Stimulated activated CD8-positive, alpha-beta memory T cell treated with anti-CD3 and anti-CD28 coated beads, Interleukin-15, amount 100 ng/mL, for 4 hours (primary cell): Measurements from ENCODE around the gene FGFRL1.
"Not testable (repeated sequence)": the region's sequence is repeated elsewhere in the genome, so short reads cannot be mapped to it uniquely, and the experiment has no call there.

Experiments
- DNase-seq, 2 donors: peaks; one replicate each; pipeline ENCODE4 v3.0.0-alpha.2; 2020; ENCODE audit warnings: low read depth in 2 of 2

Gene FGFRL1

GRCh38 chr4:973431-974397 is 37.7 kb upstream of the FGFRL1 start, which contains the start of gene DGKQ:
Gene DGKQ (minus strand): TSS chr4:973569. CDS start chr4:973482, 87 bp downstream.
- DNase-seq = peak; percentile 71 to 88

GRCh38 chr4:974668-975067 is 36.8 kb upstream of the FGFRL1 start:
- no peak for DNase-seq

- not testable (repeated sequence) for DNase-seq
Measured at GRCh38 chr4:976016-976415, 35.4 kb upstream of the FGFRL1 start.

DNA sequence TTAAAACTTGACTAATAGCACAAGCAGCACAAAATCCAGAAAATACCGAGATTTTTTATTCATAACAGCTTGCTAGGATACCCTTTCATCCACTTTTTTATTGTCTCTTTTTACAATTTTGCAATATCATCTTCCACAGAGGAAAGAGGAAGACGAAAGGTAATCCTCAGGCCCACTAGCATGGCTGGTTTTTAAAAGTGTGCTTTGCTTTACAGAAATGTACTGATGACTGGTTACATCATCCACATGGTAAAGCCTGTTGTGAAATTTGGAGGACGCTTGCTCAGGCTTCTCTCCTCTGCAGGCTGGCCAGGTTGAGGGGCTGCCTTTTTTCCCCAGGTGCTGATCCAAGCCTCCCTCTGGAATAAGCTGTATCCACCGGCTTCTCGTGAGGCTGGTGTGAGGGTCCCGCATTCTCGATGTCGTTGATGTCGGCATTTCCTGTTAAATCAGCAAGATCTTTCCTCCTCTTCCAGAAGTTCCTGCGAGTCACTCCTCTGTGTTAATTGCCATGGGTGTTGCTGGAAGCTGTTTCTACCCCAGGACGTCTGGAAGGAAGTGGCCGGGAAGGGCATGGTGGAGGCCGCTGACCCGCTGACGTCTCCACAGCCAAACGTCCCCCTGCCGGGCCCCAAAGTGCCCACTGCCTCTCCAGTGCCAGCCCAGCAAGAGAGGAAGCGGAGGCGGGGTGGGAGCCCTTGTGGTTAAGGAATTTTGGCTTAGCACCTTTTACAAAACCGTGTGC is 32.3 kb upstream of the FGFRL1 start:
- DNase-seq = no peak

DNA sequence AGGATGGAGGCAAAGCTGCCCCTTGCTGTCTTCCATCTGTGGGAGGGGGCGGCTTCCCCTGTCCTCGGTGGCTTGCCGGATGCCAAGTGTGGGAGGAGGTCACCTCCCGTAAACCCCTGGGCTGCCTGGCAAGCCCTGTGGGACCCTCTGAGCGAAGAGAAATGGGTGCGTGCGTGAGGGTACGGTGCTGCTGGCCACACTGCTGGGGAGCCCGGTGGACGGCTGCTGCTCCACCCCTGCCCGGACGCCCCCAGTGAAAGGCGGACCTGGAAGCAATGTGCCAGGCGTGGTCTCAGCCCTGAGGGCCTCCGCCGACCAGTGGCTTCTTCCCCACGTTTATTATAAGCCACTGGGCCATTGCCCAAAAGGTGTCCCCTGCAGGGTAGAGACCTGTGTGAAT is 29.1 kb upstream of the FGFRL1 start:
- no peak for DNase-seq

GRCh38 chr4:982814-983213 is 28.6 kb upstream of the FGFRL1 start:
- no peak for DNase-seq

- no peak for DNase-seq
Measured at GRCh38 chr4:984336-985054, 26.9 kb upstream of the FGFRL1 start.

DNA sequence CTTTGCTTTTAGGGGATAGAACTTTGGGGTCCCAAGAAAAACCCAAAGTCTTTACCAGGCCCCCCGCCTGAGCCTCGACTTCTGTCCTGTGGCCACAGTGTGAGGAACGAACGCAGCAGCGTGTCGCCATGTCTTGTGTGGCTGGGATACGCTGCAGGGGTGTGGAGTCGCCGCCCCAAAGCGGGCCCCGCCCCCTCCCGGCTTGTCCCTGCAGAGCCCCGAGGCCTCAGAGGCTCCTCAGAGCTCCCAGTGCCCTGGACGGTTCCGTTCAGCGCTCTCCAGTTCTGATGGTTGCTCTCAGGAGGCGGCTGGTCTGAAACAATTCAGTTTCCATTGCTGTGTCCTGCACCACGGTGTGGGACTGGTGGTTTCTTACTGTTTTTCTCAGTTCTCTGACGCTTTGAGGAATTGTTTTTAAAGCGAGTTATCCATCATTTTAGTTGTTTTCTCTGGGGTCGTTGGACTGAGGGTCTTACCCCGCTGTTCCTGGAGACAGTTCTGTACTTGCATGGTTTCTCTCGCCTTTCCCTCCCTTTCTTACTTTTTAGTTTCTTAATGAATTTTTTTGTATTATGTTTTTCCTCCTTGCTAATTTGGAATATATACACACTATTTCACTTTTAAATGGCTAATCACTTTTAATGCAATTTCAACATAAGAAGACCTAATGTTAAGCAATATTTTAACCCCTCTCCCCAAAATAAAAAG is 26.1 kb upstream of the FGFRL1 start:
- peak; percentile 35 to 41 for DNase-seq

- no peak for DNase-seq
Measured at GRCh38 chr4:986428-986878, 25.0 kb upstream of the FGFRL1 start.

GRCh38 chr4:986879-987623 is 24.4 kb upstream of the FGFRL1 start, which contains the start of gene IDUA:
Gene IDUA (plus strand): TSS chr4:987044. CDS start chr4:987085, 41 bp downstream.
- DNase-seq = peak; percentile 81 to 85

GRCh38 chr4:987624-988513 is 23.6 kb upstream of the FGFRL1 start:
- no peak for DNase-seq

DNA sequence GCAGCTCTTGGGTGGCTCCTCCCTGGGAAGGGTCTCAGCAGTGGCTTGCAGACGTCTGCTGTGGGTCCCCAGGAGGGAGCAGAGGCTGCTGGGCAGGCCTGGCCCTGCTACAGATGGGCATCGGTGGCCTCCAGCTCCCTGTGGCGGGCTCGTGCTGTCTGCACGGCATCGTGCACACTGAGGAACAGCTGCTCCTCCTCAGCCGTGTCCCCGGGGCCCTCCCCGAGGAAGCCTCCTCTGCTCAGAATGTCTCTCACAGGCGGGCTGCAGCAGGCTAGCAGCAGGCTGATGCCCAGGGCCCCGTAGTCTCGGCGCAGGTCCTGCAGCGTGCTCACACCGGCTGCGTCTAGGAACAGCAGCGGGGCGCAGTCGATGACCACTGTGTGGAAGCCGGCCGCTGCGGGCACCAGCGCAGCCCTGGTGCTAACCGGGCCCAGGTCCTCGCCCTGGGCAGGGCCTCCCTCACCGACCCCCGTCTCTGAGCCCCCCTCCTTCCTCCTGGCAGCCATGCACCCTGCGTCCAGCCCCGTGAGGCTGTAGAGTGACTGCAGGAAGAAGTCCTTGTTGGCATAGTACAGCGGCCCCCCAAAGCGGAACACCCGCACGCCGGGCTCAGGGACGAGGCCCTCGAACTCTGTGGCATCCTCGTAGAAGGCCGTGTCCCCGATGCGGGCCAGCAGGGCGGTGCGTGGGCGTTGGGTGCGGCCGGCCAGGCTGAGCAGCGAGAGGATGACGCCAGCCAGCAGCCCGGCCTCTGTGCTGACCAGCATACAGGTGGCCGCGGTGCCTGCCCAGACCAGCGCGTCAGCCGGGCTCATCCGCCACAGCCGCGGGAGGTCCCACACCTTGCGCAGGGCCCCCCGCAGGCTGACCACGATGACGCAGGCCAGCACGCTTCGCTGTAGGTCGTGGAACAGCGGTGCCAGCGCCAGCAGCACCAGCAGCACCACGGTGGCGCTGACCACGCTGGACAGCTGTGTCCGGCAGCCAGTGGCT is 22.4 kb upstream of the FGFRL1 start:
- DNase-seq = no peak

DNA sequence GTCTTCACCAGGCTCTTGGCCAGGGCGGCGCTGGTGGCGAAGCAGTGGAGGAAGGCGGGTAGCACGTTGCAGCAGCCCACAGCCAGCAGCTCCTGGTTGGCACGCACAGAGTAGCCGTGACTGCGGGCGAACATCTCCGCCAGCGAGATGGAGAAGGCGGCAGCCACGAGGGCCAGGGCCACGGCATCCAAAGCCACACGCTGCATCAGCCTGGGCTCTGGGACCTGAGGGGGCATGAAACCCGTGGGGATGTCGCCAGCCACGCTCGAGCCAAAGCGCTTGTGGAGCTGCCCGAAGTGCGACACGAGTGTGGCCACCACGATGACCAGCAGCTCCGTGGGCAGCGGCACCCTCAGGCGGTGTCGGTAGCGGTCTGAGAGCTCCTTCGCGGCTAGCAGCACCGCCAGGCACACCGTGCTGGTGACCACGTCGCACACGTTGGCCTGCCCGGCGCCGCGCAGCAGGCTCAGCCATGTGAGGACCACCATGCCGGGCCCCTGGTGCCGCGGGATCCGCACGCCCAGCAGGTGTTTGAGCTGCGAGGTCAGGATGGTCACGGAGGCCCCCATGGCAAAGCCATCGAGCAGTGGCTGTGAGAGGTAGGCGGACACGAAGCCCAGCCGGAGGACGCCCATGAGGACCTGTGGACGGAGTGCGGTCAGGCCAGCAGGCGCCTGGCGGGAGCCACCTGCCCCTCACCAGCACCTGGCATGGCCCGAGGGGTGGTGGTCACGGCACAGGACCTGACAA is 21.5 kb upstream of the FGFRL1 start:
- no peak for DNase-seq

DNA sequence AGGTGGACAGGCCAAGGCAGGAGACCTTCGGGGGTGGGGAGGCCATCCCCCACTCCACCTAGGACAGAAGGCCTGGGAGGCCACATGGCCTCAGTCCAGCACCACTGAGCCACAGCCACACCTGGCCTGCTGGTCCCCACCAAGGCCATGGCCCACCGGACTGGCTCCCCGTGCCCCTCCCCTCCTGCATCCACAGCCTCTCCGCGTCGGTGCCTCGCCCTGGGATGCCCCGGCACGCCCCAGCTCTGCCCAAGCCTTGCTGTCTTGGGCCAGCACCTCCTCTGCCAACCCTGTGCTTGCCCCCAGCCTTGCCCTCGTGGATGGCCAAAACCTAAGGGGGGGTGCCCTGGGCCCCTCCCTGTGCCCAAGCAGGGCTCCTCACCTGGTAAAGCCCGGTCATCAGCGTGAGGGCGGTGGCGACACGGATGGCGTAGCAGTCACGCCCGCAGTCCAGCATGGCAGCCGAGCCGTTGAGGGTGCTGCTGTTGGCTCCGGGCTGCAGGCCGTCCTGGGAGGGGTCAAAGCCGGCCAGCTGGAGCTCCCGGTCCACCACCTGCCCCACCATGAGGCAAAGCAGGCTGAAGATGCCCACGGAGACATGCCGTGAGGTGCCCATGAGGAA is 20.6 kb upstream of the FGFRL1 start:
- no peak for DNase-seq

- no peak for DNase-seq
Measured at GRCh38 chr4:991451-992296, 19.8 kb upstream of the FGFRL1 start.
